Measurements from ENCODE around the gene RCVRN.

Gene RCVRN

GRCh38 chr17:9874722-9875121 lies 30.3 kb downstream of the RCVRN start:
- DNase-seq (ENCODE audit: low spot score) (no peak), ATAC-seq (ENCODE audit: low read depth) (no peak)
- TF ChIP-seq CTCF (IDR thresholded peaks at IDR 0.05; ENCODE audit: poor library complexity, severe bottlenecking), result no peak
- peaks cover 8% of the 10 kb centered on the region for H3K4me1 ChIP-seq (ENCODE audit: insufficient read depth, poor library complexity, severe bottlenecking)
- no peak overlapping the region for H3K4me3 ChIP-seq (ENCODE audit: severe bottlenecking)
- no peaks in the 10 kb centered on the region for H3K27me3 ChIP-seq (ENCODE audit: insufficient read depth, poor library complexity, severe bottlenecking)
- no peaks in the 10 kb centered on the region for H3K36me3 ChIP-seq (ENCODE audit: low read depth)
- no peak overlapping the region for H3K27ac ChIP-seq (ENCODE audit: poor library complexity, severe bottlenecking)
- H3K9me3 ChIP-seq (ENCODE audit: severe bottlenecking), result no peaks in the 10 kb centered on the region

- no peak for TF ChIP-seq CTCF (IDR thresholded peaks at IDR 0.05; ENCODE audit: poor library complexity, severe bottlenecking)
- Histone ChIP-seq H3K36me3 (ENCODE audit: low read depth) (no peaks in the 10 kb centered on the region), H3K27ac (ENCODE audit: poor library complexity, severe bottlenecking) (no peak overlapping the region), H3K4me3 (ENCODE audit: severe bottlenecking) (no peak overlapping the region), H3K4me1 (ENCODE audit: insufficient read depth, poor library complexity, severe bottlenecking) (no peaks in the 10 kb centered on the region), H3K27me3 (ENCODE audit: insufficient read depth, poor library complexity, severe bottlenecking) (no peaks in the 10 kb centered on the region), H3K9me3 (ENCODE audit: severe bottlenecking) (no peaks in the 10 kb centered on the region)
- DNase-seq (ENCODE audit: low spot score) (no peak), ATAC-seq (ENCODE audit: low read depth) (no peak)
These were observed 32.2 kb downstream of the RCVRN start for GRCh38 chr17:9872852-9873251.

GRCh38 chr17:9868552-9868951 lies 36.5 kb downstream of the RCVRN start:
- ATAC-seq (ENCODE audit: low read depth) (no peak), DNase-seq (ENCODE audit: low spot score) (no peak)
- Histone ChIP-seq H3K4me1 (ENCODE audit: insufficient read depth, poor library complexity, severe bottlenecking) (no peaks in the 10 kb centered on the region), H3K9me3 (ENCODE audit: severe bottlenecking) (no peaks in the 10 kb centered on the region), H3K27ac (ENCODE audit: poor library complexity, severe bottlenecking) (no peak overlapping the region), H3K36me3 (ENCODE audit: low read depth) (no peaks in the 10 kb centered on the region), H3K4me3 (ENCODE audit: severe bottlenecking) (no peak overlapping the region), H3K27me3 (ENCODE audit: insufficient read depth, poor library complexity, severe bottlenecking) (no peaks in the 10 kb centered on the region)
- TF ChIP-seq CTCF (IDR thresholded peaks at IDR 0.05; ENCODE audit: poor library complexity, severe bottlenecking), result no peak

GRCh38 chr17:9865586-9865985 lies 39.5 kb downstream of the RCVRN start:
- Histone ChIP-seq H3K4me1 (ENCODE audit: insufficient read depth, poor library complexity, severe bottlenecking) (no peaks in the 10 kb centered on the region), H3K9me3 (ENCODE audit: severe bottlenecking) (no peaks in the 10 kb centered on the region), H3K4me3 (ENCODE audit: severe bottlenecking) (no peak overlapping the region), H3K27ac (ENCODE audit: poor library complexity, severe bottlenecking) (no peak overlapping the region), H3K36me3 (ENCODE audit: low read depth) (no peaks in the 10 kb centered on the region), H3K27me3 (ENCODE audit: insufficient read depth, poor library complexity, severe bottlenecking) (no peaks in the 10 kb centered on the region)
- DNase-seq (ENCODE audit: low spot score) (no peak), ATAC-seq (ENCODE audit: low read depth) (no peak)
- TF ChIP-seq CTCF (IDR thresholded peaks at IDR 0.05; ENCODE audit: poor library complexity, severe bottlenecking), result no peak

GRCh38 chr17:9862949-9863348 lies 42.1 kb downstream of the RCVRN start:
- Histone ChIP-seq H3K27ac (ENCODE audit: poor library complexity, severe bottlenecking) (no peak overlapping the region), H3K4me1 (ENCODE audit: insufficient read depth, poor library complexity, severe bottlenecking) (no peaks in the 10 kb centered on the region), H3K4me3 (ENCODE audit: severe bottlenecking) (no peak overlapping the region), H3K27me3 (ENCODE audit: insufficient read depth, poor library complexity, severe bottlenecking) (no peaks in the 10 kb centered on the region), H3K9me3 (ENCODE audit: severe bottlenecking) (no peaks in the 10 kb centered on the region), H3K36me3 (ENCODE audit: low read depth) (no peaks in the 10 kb centered on the region)
- no peak for ATAC-seq (ENCODE audit: low read depth)
- no peak for TF ChIP-seq CTCF (IDR thresholded peaks at IDR 0.05; ENCODE audit: poor library complexity, severe bottlenecking)
- no peak for DNase-seq (ENCODE audit: low spot score)

All from RWPE2 (cell line).